ENCODE measurements around the gene COQ10B. TPM values are rescaled to one million over a fixed set of nuclear protein-coding genes. Genes with fewer than 3 reads are reported as not detected.

Gene COQ10B
- total RNA-seq, 6 donors from 2014 or later: 10.2 to 35.1 (median 25.6) TPM

GRCh38 chr2:197434541-197435513, 18.5 kb upstream of the COQ10B start, which contains the start of gene SF3B1:
Gene SF3B1 (minus strand): TSS chr2:197435028. CDS start chr2:197434999, 29 bp downstream.
- ATAC-seq (ENCODE audit: low FRiP score in 2 of 2) (peak; percentile 99), DNase-seq (peak; percentile 99)
- TF ChIP-seq POLR2A (IDR thresholded peaks at IDR 0.05): peak; percentile 19 to 95 (median 90)
- TF ChIP-seq, protein P1, sequence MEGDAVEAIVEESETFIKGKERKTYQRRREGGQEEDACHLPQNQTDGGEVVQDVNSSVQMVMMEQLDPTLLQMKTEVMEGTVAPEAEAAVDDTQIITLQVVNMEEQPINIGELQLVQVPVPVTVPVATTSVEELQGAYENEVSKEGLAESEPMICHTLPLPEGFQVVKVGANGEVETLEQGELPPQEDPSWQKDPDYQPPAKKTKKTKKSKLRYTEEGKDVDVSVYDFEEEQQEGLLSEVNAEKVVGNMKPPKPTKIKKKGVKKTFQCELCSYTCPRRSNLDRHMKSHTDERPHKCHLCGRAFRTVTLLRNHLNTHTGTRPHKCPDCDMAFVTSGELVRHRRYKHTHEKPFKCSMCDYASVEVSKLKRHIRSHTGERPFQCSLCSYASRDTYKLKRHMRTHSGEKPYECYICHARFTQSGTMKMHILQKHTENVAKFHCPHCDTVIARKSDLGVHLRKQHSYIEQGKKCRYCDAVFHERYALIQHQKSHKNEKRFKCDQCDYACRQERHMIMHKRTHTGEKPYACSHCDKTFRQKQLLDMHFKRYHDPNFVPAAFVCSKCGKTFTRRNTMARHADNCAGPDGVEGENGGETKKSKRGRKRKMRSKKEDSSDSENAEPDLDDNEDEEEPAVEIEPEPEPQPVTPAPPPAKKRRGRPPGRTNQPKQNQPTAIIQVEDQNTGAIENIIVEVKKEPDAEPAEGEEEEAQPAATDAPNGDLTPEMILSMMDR (IDR thresholded peaks at IDR 0.05): no peak
- peak; percentile 97 to 98 for TF ChIP-seq POLR2AphosphoS5 (IDR thresholded peaks at IDR 0.05)
- peak in 1 of 4 donors; percentile 63 for TF ChIP-seq EP300 (IDR thresholded peaks at IDR 0.05)
- no peaks in the 10 kb centered on the region for H3K36me3 ChIP-seq
- H3K9me3 ChIP-seq: no peaks in the 10 kb centered on the region
- peaks cover 32 to 46% (median 43%) of the 10 kb centered on the region in 4 donors for H3K4me1 ChIP-seq
- H3K27ac ChIP-seq: peak within 1 kb of the TSS; percentile 97 to 99 (median 99)
- 1% methylated on average over 57 to 74 of the region's 74 CpGs for WGBS, 2 donors
- H3K27me3 ChIP-seq: no peaks in the 10 kb centered on the region
- peak within 1 kb of the TSS; percentile 86 to 97 (median 91) for H3K4me3 ChIP-seq

DNA sequence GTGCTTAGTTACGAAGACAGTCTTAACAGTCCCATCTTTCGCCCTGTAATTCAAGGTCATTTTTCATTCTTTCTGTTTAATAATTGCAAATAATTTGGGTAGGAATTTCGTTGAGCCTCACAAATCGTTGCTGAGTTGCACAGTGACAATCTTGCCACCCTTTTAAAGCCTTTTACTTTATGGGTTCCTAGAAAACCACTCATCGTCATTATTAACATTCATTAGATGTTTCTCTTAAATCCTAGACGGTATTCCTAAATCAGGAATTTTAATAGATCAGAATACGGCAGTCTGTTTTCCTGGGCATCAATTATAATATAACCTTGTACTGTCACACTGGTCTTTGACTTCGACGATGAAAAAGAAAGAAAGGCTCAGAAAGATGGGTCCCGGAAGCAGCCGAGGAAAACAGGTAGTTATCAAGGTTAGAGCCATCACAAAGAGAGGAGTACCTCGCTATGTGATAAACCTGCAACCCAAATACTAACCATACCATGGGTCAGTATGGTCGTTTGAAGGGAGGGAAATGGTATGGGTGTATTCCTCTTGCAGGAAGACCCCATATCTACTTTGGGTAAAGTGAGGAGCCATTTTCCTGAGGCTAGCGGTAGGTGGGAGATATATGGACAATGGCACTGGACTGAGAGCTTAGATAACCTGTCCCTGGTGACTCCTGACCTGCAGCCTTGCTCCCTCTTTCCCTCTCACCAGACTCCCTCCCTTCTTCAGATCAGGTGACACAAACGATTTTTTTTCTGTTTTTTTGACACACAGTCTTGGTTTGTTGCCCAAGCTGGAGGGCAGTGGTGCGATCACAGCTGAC, 17.5 kb upstream of the COQ10B start:
- ATAC-seq (ENCODE audit: low FRiP score in 2 of 2): peak in 1 of 2 donors; percentile 1
- no peak for DNase-seq
- Histone ChIP-seq H3K36me3 (no peaks in the 10 kb centered on the region), H3K9me3 (no peaks in the 10 kb centered on the region), H3K4me1 (peaks cover 26 to 37% (median 36%) of the 10 kb centered on the region in 4 donors), H3K27me3 (no peaks in the 10 kb centered on the region), H3K4me3 (peak overlapping the region; percentile 43 to 97 (median 88)), H3K27ac (peak overlapping the region; percentile 97 to 99 (median 99))
- WGBS, 2 donors: 30 to 34% methylated on average over 16 of the region's 16 CpGs
- TF ChIP-seq EP300 (IDR thresholded peaks at IDR 0.05) (no peak), POLR2AphosphoS5 (IDR thresholded peaks at IDR 0.05) (no peak), POLR2A (IDR thresholded peaks at IDR 0.05) (no peak)
- TF ChIP-seq, protein P1 (IDR thresholded peaks at IDR 0.05): no peak

- TF ChIP-seq POLR2A (IDR thresholded peaks at IDR 0.05): no peak
- no peak for TF ChIP-seq POLR2AphosphoS5 (IDR thresholded peaks at IDR 0.05)
- TF ChIP-seq, protein P1 (IDR thresholded peaks at IDR 0.05): no peak
- no peak for TF ChIP-seq EP300 (IDR thresholded peaks at IDR 0.05)
- 96 to 98% methylated on average over 2 of the region's 2 CpGs for WGBS, 2 donors
- no peak for ATAC-seq (ENCODE audit: low FRiP score in 2 of 2)
- Histone ChIP-seq H3K4me3 (no peak overlapping the region), H3K27ac (no peak overlapping the region), H3K9me3 (no peaks in the 10 kb centered on the region), H3K36me3 (no peaks in the 10 kb centered on the region), H3K27me3 (no peaks in the 10 kb centered on the region), H3K4me1 (peaks cover 13 to 21% (median 21%) of the 10 kb centered on the region in 4 donors)
- no peak for DNase-seq
Observed at GRCh38 chr2:197437380-197437779, 16.0 kb upstream of the COQ10B start.

DNA sequence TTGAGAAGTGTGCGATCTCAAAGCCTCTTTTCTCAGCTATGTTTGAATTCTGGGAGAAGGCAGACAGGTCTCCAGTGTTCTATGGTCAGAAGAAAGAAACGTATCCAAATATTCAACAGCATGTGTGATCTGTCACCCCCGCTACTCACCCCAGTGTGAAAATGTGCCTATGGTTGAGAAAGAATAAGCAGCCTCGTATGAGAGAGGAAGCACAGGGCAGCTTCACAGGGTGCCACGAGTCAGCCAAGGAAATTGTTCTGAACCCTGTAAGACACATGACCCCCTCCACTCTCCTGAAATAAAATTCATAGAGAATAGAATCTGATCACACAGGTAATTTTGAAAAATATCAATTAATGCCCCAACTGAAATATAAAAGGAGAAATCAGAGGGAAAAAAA, 10.5 kb upstream of the COQ10B start:
- ATAC-seq (ENCODE audit: low FRiP score in 2 of 2): peak in 1 of 2 donors; percentile 84
- Histone ChIP-seq H3K27me3 (no peaks in the 10 kb centered on the region), H3K4me3 (no peak overlapping the region), H3K36me3 (no peaks in the 10 kb centered on the region), H3K9me3 (no peaks in the 10 kb centered on the region), H3K27ac (peak overlapping the region in 1 of 4 donors; percentile 79), H3K4me1 (peaks cover 0 to 17% (median 12%) of the 10 kb centered on the region in 4 donors)
- TF ChIP-seq, protein P1 (IDR thresholded peaks at IDR 0.05): no peak
- no peak for TF ChIP-seq POLR2A (IDR thresholded peaks at IDR 0.05)
- no peak for TF ChIP-seq EP300 (IDR thresholded peaks at IDR 0.05)
- TF ChIP-seq POLR2AphosphoS5 (IDR thresholded peaks at IDR 0.05): no peak
- WGBS, 2 donors: 36 to 40% methylated on average over 5 of the region's 5 CpGs
- peak in 1 of 2 donors; percentile 28 for DNase-seq
